Measurements from ENCODE around the gene NOL6. TPM values are rescaled to one million over a fixed set of nuclear protein-coding genes. Genes with fewer than 3 reads are reported as not detected.
"Not testable (repeated sequence)": the region's sequence is repeated elsewhere in the genome, so short reads cannot be mapped to it uniquely, and the experiment has no call there.

Gene NOL6
- polyA plus RNA-seq, 3 donors, result 22.7 to 25.2 (median 24.5) TPM

GRCh38 chr9:33472171-33472880, 1.4 kb downstream of the NOL6 start:
- no peak for DNase-seq (ENCODE audit: low read depth in 3 of 3, low spot score in 2 of 3)

- DNase-seq (ENCODE audit: low read depth in 3 of 3, low spot score in 2 of 3), result no peak
Measured at GRCh38 chr9:33471361-33471760, 2.4 kb downstream of the NOL6 start.

DNA sequence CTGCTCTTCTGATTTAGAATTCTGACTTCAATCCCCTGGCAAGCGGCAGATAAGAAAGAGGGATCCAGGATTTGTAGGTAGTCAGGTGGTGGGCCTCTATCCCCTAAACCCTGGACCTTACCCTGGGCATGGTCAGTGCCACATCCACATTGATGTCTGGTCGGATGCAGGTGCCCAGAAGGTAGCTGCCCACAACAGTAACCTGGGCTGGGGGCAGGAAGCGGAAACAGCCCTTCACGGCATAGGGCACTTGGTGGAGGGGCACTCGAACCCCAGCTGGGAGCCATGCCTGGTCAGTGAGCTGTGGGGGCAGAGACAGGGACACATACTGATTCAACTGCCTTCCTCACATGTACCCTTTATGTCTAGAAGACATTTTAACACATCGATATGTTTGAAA, 3.8 kb downstream of the NOL6 start:
- DNase-seq (ENCODE audit: low read depth in 3 of 3, low spot score in 2 of 3), result no peak

DNA sequence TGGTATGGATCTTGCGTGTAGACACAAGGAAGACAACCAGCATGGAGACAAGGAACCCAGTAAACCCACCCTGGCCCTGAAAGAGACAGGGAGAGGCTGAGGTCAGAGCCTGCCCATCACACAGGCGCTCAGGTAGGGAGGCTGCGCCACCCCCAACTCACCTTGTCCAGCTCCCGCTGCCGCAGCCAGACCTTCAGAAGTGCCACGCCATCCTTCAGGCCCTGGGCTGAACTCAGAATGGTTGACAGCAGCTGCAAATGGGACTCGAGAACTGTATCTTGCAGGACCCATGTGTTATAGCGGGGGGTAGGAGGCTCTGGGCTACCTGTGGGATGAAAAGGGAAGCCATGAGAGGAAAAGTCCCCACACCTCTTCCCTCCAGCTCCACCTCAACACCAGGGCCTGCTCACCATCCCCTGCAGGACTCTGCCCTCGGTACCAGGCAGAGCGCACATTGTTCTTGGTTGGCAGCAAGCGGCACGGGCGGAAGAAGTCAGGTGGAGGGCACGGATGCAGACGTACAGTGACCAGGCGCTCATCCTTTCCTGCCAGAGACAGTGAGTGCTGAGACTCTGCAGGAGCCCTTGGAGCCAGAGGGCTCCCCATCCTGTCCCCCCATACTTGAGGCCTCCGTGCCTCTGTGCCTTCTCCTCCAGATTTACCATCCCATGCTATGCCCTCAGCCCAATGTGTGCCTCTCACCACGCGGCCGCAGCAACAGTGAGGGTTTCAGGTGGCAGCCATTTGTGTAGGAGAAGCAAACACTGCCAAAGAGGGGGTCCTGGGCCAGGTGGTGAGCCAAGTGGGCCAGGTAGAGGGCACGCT, 4.7 kb downstream of the NOL6 start:
- DNase-seq (ENCODE audit: low read depth in 3 of 3, low spot score in 2 of 3), result no peak

- DNase-seq (ENCODE audit: low read depth in 3 of 3, low spot score in 2 of 3), result no peak
Measured at GRCh38 chr9:33468215-33468730, 5.5 kb downstream of the NOL6 start.

- DNase-seq (ENCODE audit: low read depth in 3 of 3, low spot score in 2 of 3), result no peak
Measured at GRCh38 chr9:33467526-33467925, 6.2 kb downstream of the NOL6 start.

- DNase-seq (ENCODE audit: low read depth in 3 of 3, low spot score in 2 of 3), result no peak
Measured at GRCh38 chr9:33466565-33467495, 6.9 kb downstream of the NOL6 start.

- DNase-seq (ENCODE audit: low read depth in 3 of 3, low spot score in 2 of 3), result no peak
Measured at GRCh38 chr9:33465596-33466564, 7.8 kb downstream of the NOL6 start.

- DNase-seq (ENCODE audit: low read depth in 3 of 3, low spot score in 2 of 3), result no peak
Measured at GRCh38 chr9:33465096-33465495, 8.6 kb downstream of the NOL6 start.

DNA sequence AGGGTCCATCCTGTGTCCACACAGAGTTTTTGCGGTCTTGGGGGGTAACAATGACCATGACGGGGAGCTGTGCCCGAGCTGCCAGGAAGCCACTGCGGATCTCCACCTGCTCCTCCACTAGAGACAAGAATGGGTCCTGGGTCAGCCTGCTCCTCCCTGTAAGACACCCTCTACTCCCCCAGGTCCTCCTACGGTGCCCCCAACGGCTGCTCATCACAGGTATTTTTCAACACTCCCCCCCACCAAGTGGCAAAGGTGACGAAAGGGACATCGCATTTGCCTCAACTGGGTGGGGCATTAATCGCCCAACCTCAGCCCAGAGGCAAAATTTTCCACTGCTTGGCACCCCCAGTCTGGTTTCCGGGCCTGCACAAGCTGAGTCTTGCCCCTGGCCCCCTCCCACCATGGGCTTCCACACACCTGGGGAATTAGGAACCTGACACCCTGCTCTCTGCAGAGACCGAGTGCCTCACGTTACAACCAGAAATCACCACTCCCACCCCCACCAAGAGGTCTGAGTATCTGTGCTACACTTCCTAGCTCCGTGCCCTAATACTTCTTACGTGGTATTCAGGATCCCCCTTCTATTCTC, 9.6 kb downstream of the NOL6 start:
- DNase-seq (ENCODE audit: low read depth in 3 of 3, low spot score in 2 of 3), result no peak

- DNase-seq (ENCODE audit: low read depth in 3 of 3, low spot score in 2 of 3), result no peak
Measured at GRCh38 chr9:33463151-33463550, 10.6 kb downstream of the NOL6 start.

DNA sequence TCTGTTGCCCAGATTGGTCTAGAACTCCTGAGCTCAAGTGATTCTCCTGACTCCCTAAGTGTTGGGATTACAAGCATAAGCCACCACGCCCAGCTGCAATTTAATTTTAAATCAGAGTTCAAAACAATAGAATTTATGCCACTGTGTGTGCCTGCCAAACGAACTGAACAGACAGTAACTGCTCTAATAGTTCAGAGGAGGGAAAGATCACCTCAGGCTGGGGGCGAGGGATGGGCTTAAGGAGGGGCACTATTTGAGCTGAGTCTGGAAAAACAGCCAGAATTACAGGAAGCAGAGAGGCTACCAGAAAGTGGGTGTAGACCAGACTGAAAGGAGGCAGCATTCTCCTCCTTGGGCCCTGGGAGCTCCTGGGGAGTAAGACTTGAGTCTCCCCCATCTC, 12.2 kb downstream of the NOL6 start:
- no peak for DNase-seq (ENCODE audit: low read depth in 3 of 3, low spot score in 2 of 3)

DNA sequence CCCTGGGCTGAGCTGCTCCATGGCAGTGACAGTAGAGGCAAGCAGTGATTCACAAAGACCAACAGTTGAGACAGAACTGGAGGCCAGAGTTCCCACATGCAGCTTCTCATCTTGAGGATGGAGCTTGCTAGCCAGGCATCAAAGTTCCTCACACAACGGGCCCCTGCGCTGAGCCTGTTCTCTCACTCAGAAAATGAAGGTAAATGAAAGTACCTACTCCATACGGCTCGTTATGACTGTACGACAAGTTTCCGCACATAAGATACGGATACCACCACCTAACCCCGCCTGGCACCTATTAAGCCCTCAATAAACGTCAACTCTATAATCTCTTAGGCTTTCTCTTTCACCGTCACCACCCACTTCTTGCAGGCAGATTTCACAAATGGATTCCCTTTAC, 12.9 kb downstream of the NOL6 start:
- DNase-seq (ENCODE audit: low read depth in 3 of 3, low spot score in 2 of 3), result no peak

DNA sequence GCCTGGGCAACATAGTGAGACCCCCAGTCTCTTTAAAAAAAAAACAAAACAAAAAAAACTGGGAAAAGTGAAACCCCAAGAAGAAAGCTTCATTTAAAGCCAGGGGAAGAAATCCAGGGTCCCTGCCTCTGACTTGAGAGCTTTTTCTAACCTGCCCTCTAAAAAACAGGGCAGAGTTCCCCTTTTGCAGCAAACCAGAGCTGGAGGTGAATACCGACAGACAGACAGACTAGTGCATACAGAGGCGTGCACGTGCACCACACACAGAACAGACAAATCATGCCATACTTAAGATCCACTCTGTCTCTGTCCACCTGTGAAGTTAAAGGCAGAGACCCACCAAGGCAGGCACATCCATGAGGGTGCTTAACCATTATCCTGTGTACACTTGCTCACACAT, 14.6 kb downstream of the NOL6 start:
- no peak for DNase-seq (ENCODE audit: low read depth in 3 of 3, low spot score in 2 of 3)

GRCh38 chr9:33458444-33458843, 15.3 kb downstream of the NOL6 start:
- DNase-seq (ENCODE audit: low read depth in 3 of 3, low spot score in 2 of 3), result no peak

DNA sequence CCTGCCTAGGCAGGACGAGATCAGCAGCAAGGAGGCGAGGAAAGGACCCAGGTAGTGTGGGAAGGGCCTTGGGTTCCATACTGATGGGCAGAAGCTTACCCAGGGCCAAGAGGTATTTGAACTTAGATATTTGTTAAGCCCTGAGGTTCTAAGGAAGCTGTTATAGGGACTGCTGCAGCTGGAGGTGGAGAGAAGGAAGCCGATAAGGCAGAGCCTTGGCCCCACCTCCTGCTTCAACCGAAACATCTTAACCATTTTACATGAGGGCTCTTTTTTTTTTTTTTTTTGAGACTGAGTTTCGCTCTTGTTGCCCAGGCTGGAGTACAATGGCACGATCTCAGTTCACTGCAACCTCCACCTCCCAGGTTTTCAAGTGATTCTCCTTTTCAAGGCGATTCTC, 17.8 kb downstream of the NOL6 start:
- no peak for DNase-seq (ENCODE audit: low read depth in 3 of 3, low spot score in 2 of 3)

GRCh38 chr9:33455456-33455855, 18.3 kb downstream of the NOL6 start:
- not testable (repeated sequence) for DNase-seq (ENCODE audit: low read depth in 3 of 3, low spot score in 2 of 3)

GRCh38 chr9:33454661-33455026, 19.1 kb downstream of the NOL6 start:
- not testable (repeated sequence) for DNase-seq (ENCODE audit: low read depth in 3 of 3, low spot score in 2 of 3)

GRCh38 chr9:33453999-33454660, 19.6 kb downstream of the NOL6 start:
- DNase-seq (ENCODE audit: low read depth in 3 of 3, low spot score in 2 of 3), result no peak
